Measurements from ENCODE around the gene PTGIS.

DNA sequence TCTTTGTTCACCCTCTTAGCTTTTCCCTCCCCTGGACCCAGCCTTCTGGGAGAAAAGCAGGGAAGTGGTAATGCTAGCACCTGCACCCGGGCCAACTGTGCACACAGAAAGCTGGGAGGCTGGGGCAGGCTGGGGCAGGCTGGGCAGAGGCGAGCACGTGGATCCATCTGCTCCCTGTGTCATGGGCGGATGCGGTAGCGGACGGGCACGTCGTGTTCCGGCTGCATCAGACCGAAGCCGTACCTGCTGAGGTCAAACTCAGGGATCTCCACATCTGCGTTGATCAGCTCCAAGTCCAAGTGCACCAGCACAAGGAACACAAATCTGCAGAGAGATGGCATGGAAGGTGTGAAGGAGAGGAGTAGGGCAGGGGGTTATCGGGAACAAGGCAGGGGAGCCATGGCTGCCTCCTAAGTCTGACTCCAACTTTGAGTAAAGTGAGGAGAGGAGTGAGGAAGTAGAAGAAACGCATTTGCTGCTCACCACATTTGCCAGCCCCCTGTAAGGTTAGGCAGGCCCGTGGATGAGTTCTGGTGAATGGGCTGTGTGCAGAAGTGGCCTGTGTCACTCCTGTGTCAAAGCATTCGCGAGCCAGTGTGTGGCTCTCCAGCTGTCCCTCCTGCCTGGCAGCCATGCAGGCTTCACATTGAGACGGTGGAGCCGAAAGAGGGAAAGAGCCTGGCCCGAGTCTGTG, 60.0 kb downstream of the PTGIS start:
- TF ChIP-seq POLR2A (IDR thresholded peaks at IDR 0.05; ENCODE audit: low read depth, low read length) (no peak), FOS (IDR thresholded peaks at IDR 0.05; ENCODE audit: borderline replicate concordance, insufficient read depth, low read length) (no peak), EZH2 (IDR thresholded peaks at IDR 0.05; ENCODE audit: borderline replicate concordance, low read depth, low read length, severe bottlenecking) (no peak), POLR2AphosphoS5 (IDR thresholded peaks at IDR 0.05; ENCODE audit: insufficient read depth, low read depth, low read length) (no peak), GATA2 (IDR thresholded peaks at IDR 0.05; ENCODE audit: insufficient read depth, insufficient read length, low read depth, low read length) (no peak), JUN (IDR thresholded peaks at IDR 0.05; ENCODE audit: borderline replicate concordance, insufficient read depth, insufficient read length, low read depth) (no peak)
- TF ChIP-seq, protein P1, sequence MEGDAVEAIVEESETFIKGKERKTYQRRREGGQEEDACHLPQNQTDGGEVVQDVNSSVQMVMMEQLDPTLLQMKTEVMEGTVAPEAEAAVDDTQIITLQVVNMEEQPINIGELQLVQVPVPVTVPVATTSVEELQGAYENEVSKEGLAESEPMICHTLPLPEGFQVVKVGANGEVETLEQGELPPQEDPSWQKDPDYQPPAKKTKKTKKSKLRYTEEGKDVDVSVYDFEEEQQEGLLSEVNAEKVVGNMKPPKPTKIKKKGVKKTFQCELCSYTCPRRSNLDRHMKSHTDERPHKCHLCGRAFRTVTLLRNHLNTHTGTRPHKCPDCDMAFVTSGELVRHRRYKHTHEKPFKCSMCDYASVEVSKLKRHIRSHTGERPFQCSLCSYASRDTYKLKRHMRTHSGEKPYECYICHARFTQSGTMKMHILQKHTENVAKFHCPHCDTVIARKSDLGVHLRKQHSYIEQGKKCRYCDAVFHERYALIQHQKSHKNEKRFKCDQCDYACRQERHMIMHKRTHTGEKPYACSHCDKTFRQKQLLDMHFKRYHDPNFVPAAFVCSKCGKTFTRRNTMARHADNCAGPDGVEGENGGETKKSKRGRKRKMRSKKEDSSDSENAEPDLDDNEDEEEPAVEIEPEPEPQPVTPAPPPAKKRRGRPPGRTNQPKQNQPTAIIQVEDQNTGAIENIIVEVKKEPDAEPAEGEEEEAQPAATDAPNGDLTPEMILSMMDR (IDR thresholded peaks at IDR 0.05; ENCODE audit: extremely low read depth in 1 of 2, insufficient read depth in 1 of 2, low read depth in 1 of 2, low read length in 2 of 2): no peak
- TF ChIP-seq, protein P2, sequence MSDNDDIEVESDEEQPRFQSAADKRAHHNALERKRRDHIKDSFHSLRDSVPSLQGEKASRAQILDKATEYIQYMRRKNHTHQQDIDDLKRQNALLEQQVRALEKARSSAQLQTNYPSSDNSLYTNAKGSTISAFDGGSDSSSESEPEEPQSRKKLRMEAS (IDR thresholded peaks at IDR 0.05; ENCODE audit: insufficient read depth, insufficient read length): no peak
